ENCODE results near the gene TOMT.

DNA sequence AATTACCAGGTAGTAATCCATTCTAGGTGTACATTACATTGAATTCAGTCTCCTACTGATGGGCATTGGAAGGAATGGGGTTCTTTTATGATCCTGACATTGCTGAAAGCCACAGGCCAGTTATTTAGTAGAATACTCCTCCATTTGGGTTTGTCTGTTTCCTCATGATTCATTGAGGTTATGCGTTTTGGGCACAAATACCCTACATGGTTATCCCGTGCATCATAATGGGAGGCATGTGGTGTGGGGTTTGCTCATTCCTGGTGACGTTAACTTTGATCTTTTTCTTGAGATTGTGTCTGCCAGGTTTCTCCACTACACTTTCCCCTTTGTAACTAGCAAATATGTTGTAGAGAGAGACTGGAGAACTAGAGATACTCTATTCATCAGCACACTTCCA, 35.3 kb downstream of the TOMT start:
- no peak for TF ChIP-seq POLR2A (IDR thresholded peaks at IDR 0.05)
- TF ChIP-seq, protein P1, sequence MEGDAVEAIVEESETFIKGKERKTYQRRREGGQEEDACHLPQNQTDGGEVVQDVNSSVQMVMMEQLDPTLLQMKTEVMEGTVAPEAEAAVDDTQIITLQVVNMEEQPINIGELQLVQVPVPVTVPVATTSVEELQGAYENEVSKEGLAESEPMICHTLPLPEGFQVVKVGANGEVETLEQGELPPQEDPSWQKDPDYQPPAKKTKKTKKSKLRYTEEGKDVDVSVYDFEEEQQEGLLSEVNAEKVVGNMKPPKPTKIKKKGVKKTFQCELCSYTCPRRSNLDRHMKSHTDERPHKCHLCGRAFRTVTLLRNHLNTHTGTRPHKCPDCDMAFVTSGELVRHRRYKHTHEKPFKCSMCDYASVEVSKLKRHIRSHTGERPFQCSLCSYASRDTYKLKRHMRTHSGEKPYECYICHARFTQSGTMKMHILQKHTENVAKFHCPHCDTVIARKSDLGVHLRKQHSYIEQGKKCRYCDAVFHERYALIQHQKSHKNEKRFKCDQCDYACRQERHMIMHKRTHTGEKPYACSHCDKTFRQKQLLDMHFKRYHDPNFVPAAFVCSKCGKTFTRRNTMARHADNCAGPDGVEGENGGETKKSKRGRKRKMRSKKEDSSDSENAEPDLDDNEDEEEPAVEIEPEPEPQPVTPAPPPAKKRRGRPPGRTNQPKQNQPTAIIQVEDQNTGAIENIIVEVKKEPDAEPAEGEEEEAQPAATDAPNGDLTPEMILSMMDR (IDR thresholded peaks at IDR 0.05): no peak

Data from heart left ventricle (tissue), 13 donors.